HepG2 (cell line): ENCODE results near the gene CPXM1. TPM values are rescaled to one million over a fixed set of nuclear protein-coding genes. Genes with fewer than 3 reads are reported as not detected.

ENCODE experiments used
- DNMT3B ChIP-seq: conservative IDR thresholded peaks from 2 replicates; pipeline ENCODE4 v1.6.1; 2016; ENCODE audit warnings: missing biosample characterization, control low read depth
- FOXJ3 ChIP-seq: sonication (generic); formaldehyde crosslinking; IDR thresholded peaks from 2 replicates; pipeline ENCODE4 v1.4.0; 2020; ENCODE audit warnings: missing genetic modification reagents, mild to moderate bottlenecking, borderline replicate concordance
- HMGA1 ChIP-seq: sonication (generic); formaldehyde crosslinking; conservative IDR thresholded peaks from 2 replicates; pipeline ENCODE4 v1.4.0; 2020; ENCODE audit warnings: missing genetic modification reagents
- HOXA3 ChIP-seq: sonication (generic); formaldehyde crosslinking; IDR thresholded peaks from 2 replicates; pipeline ENCODE4 v1.5.0; 2020; ENCODE audit warnings: missing genetic modification reagents
- MEIS2 ChIP-seq: sonication (generic); formaldehyde crosslinking; IDR thresholded peaks from 2 replicates; pipeline ENCODE4 v1.9.0; 2021; ENCODE audit warnings: mild to moderate bottlenecking, missing genetic modification reagents
- MIER3 ChIP-seq: IDR thresholded peaks from 2 replicates; pipeline ENCODE4 v1.6.1; 2016; ENCODE audit warnings: missing compliant biosample characterization, borderline replicate concordance
- PRPF4 ChIP-seq: fragments of 200-400 bp; formaldehyde crosslinking; IDR thresholded peaks from 2 replicates; pipeline ENCODE4 v1.6.1; 2016; ENCODE audit warnings: low read length, low read depth; ENCODE audit not compliant: poor library complexity, severe bottlenecking
- SMAD1 ChIP-seq: sonication (generic); formaldehyde crosslinking; IDR thresholded peaks from 2 replicates; pipeline ENCODE4 v1.4.0; 2020; ENCODE audit warnings: missing genetic modification reagents, low read depth, mild to moderate bottlenecking, borderline replicate concordance
- TMF1 ChIP-seq: sonication (generic); formaldehyde crosslinking; IDR thresholded peaks from 2 replicates; pipeline ENCODE4 v1.8.1; 2022; ENCODE audit warnings: low read depth, missing genetic modification reagents
- ZBED4 ChIP-seq: sonication (generic); formaldehyde crosslinking; IDR thresholded peaks from 2 replicates; pipeline ENCODE4 v1.4.0; 2020; ENCODE audit warnings: missing genetic modification reagents, borderline replicate concordance
- ZNF414 ChIP-seq: sonication (generic); formaldehyde crosslinking; IDR thresholded peaks from 2 replicates; pipeline ENCODE4 v1.5.0; 2020; ENCODE audit warnings: missing genetic modification reagents
- ZNF460 ChIP-seq: sonication (generic); formaldehyde crosslinking; IDR thresholded peaks from 2 replicates; pipeline ENCODE4 v1.5.1; 2020; ENCODE audit warnings: missing genetic modification reagents, mild to moderate bottlenecking, borderline replicate concordance
- ZNF503 ChIP-seq: sonication (generic); formaldehyde crosslinking; IDR thresholded peaks from 2 replicates; pipeline ENCODE4 v1.4.0; 2020; ENCODE audit warnings: missing genetic modification reagents
- ZNF549 ChIP-seq: sonication (generic); formaldehyde crosslinking; IDR thresholded peaks from 2 replicates; pipeline ENCODE4 v1.5.0; 2020; ENCODE audit warnings: missing genetic modification reagents
- ZNF589 ChIP-seq: sonication (generic); formaldehyde crosslinking; conservative IDR thresholded peaks from 2 replicates; pipeline ENCODE4 v1.8.0; 2022; ENCODE audit warnings: mild to moderate bottlenecking, moderate library complexity, missing genetic modification reagents
- polyA plus RNA-seq, 8 experiments: library from polyadenylated mRNA; depleted of rRNA in 3 of 8; stranded (reverse) in 7 of 8; unstranded in 1 of 8; fragments of >200 nt; fragmentation: Illumina TruSeq in 4 of 8; extraction: Trizol in 4 of 8; gene quantifications; 2 replicates each; pipeline versions ENCODE4 v1.2.1 to v1.2.3, GENCODE V29; 2011 to 2016; ENCODE audit warnings: low read depth in 4 of 8, missing spikeins in 1 of 8, mixed read lengths in 1 of 8; ENCODE audit not compliant: insufficient read depth in 1 of 8
- total RNA-seq, 5 experiments: library from RNA; depleted of rRNA; stranded (reverse); fragments of >200 nt; fragmentation: Illumina TruSeq; extraction: Trizol; gene quantifications; 2 replicates each; pipeline ENCODE4 v1.2.3, GENCODE V29; 2016; ENCODE audit warnings: low read depth in 1 of 5
- TF ChIP-seq, protein P1 (sequence below): sonication (generic); formaldehyde crosslinking; conservative IDR thresholded peaks from 2 replicates; pipeline ENCODE4 v1.8.0; 2022; ENCODE audit warnings: missing genetic modification reagents
- TF ChIP-seq, protein P2 (sequence below): sonication (generic); formaldehyde crosslinking; IDR thresholded peaks from 2 replicates; pipeline ENCODE4 v1.4.0; 2020; ENCODE audit warnings: missing genetic modification reagents, mild to moderate bottlenecking, borderline replicate concordance

The CPXM1 gene
- total and polyA plus RNA-seq, 2 of the 13 experiments (the other 11 are each of a cell fraction or from before 2014, with no cell fraction given), result 0.07 TPM; not detected in 1

- TF ChIP-seq, protein P1, sequence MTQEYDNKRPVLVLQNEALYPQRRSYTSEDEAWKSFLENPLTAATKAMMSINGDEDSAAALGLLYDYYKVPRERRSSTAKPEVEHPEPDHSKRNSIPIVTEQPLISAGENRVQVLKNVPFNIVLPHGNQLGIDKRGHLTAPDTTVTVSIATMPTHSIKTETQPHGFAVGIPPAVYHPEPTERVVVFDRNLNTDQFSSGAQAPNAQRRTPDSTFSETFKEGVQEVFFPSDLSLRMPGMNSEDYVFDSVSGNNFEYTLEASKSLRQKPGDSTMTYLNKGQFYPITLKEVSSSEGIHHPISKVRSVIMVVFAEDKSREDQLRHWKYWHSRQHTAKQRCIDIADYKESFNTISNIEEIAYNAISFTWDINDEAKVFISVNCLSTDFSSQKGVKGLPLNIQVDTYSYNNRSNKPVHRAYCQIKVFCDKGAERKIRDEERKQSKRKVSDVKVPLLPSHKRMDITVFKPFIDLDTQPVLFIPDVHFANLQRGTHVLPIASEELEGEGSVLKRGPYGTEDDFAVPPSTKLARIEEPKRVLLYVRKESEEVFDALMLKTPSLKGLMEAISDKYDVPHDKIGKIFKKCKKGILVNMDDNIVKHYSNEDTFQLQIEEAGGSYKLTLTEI (CRISPR knock-in tag), result no peak
- 0 out of 2 replicates have a peak, but pooled peaks have one; percentile 88 for TF ChIP-seq ZNF589 (CRISPR knock-in tag)
- peak; percentile 89; the same call in 1 of the 2 replicates for TF ChIP-seq DNMT3B (CRISPR knock-in tag)
- 0 out of 2 replicates have a peak, but pooled peaks have one; percentile 73 for TF ChIP-seq MIER3
- peak; percentile 98 for TF ChIP-seq ZNF414 (CRISPR knock-in tag)
- TF ChIP-seq HOXA3 (CRISPR knock-in tag), result peak; percentile 100
- TF ChIP-seq ZBED4 (CRISPR knock-in tag), result peak; percentile 77; the same call in 1 of the 2 replicates
- TF ChIP-seq FOXJ3, result no peak
- no peak for TF ChIP-seq HMGA1 (CRISPR knock-in tag)
- peak; percentile 92 for TF ChIP-seq ZNF503
- 0 out of 2 replicates have a peak, but pooled peaks have one; percentile 44 for TF ChIP-seq ZNF460 (CRISPR knock-in tag)
- TF ChIP-seq MEIS2 (CRISPR knock-in tag), result peak; percentile 76
- TF ChIP-seq, protein P2, sequence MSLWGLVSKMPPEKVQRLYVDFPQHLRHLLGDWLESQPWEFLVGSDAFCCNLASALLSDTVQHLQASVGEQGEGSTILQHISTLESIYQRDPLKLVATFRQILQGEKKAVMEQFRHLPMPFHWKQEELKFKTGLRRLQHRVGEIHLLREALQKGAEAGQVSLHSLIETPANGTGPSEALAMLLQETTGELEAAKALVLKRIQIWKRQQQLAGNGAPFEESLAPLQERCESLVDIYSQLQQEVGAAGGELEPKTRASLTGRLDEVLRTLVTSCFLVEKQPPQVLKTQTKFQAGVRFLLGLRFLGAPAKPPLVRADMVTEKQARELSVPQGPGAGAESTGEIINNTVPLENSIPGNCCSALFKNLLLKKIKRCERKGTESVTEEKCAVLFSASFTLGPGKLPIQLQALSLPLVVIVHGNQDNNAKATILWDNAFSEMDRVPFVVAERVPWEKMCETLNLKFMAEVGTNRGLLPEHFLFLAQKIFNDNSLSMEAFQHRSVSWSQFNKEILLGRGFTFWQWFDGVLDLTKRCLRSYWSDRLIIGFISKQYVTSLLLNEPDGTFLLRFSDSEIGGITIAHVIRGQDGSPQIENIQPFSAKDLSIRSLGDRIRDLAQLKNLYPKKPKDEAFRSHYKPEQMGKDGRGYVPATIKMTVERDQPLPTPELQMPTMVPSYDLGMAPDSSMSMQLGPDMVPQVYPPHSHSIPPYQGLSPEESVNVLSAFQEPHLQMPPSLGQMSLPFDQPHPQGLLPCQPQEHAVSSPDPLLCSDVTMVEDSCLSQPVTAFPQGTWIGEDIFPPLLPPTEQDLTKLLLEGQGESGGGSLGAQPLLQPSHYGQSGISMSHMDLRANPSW (CRISPR knock-in tag), result no peak
- TF ChIP-seq ZNF549, result peak; percentile 79; the same call in 1 of the 2 replicates
- TF ChIP-seq PRPF4, result no peak
- TF ChIP-seq TMF1 (CRISPR knock-in tag), result peak; percentile 99
- TF ChIP-seq SMAD1 (CRISPR knock-in tag), result no peak
Observed at GRCh38 chr20:2840138-2840966, 39.9 kb upstream of the CPXM1 start, which contains the start of the genes PCED1A and VPS16 (continued).
